ENCODE data around the gene ANO3. TPM values are rescaled to one million over a fixed set of nuclear protein-coding genes. Genes with fewer than 3 reads are reported as not detected.

The ANO3 gene
- total and polyA plus RNA-seq, 2 experiments from 2014 or later: not detected

DNA sequence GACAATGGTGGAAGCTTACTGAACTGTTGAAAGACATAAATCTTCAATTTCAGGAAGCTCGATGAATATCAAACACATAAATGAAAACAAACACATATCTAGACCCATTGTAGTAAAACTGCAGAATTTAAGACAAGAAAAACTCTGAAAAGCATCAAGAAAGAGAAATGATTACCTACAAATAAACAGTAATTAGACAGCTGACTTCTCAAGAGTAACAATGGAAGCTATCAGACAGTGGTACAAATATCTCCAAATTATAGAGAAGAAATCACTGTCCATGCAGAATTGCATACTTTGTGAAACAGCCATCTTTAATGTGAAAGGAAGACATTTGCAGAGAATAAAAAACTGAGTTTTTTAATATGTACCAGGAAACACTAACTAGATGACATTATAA lies 45.7 kb downstream of the ANO3 start:
- no peak for DNase-seq (ENCODE audit: low spot score)
- no peaks in the 10 kb centered on the region for H3K36me3 ChIP-seq (ENCODE audit: insufficient read depth)
- peaks cover 30% of the 10 kb centered on the region for H3K9me3 Mint-ChIP-seq
- no peak overlapping the region for H3K4me2 ChIP-seq
- H3K9me2 ChIP-seq (ENCODE audit: insufficient read depth): no peaks in the 10 kb centered on the region
- H3F3A ChIP-seq (replicated peaks; ENCODE audit: low read depth): no peaks in the 10 kb centered on the region
- H3K27ac ChIP-seq (ENCODE audit: low read depth): no peak overlapping the region
- no peaks in the 10 kb centered on the region for H4K20me1 ChIP-seq (replicated peaks; ENCODE audit: insufficient read depth)
- H3K4me1 Mint-ChIP-seq: no peaks in the 10 kb centered on the region
- no peak for ATAC-seq
- peaks cover 16% of the 10 kb centered on the region; the same call in 2 of the 3 replicates for H3K36me3 Mint-ChIP-seq (ENCODE audit: low read depth)
- TF ChIP-seq, protein P1, sequence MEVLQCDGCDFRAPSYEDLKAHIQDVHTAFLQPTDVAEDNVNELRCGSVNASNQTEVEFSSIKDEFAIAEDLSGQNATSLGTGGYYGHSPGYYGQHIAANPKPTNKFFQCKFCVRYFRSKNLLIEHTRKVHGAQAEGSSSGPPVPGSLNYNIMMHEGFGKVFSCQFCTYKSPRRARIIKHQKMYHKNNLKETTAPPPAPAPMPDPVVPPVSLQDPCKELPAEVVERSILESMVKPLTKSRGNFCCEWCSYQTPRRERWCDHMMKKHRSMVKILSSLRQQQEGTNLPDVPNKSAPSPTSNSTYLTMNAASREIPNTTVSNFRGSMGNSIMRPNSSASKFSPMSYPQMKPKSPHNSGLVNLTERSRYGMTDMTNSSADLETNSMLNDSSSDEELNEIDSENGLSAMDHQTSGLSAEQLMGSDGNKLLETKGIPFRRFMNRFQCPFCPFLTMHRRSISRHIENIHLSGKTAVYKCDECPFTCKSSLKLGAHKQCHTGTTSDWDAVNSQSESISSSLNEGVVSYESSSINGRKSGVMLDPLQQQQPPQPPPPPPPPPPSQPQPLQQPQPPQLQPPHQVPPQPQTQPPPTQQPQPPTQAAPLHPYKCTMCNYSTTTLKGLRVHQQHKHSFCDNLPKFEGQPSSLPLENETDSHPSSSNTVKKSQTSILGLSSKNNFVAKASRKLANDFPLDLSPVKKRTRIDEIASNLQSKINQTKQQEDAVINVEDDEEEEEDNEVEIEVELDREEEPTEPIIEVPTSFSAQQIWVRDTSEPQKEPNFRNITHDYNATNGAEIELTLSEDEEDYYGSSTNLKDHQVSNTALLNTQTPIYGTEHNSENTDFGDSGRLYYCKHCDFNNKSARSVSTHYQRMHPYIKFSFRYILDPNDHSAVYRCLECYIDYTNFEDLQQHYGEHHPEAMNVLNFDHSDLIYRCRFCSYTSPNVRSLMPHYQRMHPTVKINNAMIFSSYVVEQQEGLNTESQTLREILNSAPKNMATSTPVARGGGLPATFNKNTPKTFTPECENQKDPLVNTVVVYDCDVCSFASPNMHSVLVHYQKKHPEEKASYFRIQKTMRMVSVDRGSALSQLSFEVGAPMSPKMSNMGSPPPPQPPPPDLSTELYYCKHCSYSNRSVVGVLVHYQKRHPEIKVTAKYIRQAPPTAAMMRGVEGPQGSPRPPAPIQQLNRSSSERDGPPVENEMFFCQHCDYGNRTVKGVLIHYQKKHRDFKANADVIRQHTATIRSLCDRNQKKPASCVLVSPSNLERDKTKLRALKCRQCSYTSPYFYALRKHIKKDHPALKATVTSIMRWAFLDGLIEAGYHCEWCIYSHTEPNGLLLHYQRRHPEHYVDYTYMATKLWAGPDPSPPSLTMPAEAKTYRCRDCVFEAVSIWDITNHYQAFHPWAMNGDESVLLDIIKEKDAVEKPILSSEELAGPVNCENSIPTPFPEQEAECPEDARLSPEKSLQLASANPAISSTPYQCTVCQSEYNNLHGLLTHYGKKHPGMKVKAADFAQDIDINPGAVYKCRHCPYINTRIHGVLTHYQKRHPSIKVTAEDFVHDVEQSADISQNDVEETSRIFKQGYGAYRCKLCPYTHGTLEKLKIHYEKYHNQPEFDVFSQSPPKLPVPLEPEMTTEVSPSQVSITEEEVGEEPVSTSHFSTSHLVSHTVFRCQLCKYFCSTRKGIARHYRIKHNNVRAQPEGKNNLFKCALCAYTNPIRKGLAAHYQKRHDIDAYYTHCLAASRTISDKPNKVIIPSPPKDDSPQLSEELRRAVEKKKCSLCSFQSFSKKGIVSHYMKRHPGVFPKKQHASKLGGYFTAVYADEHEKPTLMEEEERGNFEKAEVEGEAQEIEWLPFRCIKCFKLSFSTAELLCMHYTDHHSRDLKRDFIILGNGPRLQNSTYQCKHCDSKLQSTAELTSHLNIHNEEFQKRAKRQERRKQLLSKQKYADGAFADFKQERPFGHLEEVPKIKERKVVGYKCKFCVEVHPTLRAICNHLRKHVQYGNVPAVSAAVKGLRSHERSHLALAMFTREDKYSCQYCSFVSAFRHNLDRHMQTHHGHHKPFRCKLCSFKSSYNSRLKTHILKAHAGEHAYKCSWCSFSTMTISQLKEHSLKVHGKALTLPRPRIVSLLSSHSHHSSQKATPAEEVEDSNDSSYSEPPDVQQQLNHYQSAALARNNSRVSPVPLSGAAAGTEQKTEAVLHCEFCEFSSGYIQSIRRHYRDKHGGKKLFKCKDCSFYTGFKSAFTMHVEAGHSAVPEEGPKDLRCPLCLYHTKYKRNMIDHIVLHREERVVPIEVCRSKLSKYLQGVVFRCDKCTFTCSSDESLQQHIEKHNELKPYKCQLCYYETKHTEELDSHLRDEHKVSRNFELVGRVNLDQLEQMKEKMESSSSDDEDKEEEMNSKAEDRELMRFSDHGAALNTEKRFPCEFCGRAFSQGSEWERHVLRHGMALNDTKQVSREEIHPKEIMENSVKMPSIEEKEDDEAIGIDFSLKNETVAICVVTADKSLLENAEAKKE (CRISPR knock-in tag; IDR thresholded peaks at IDR 0.05): no peak
- TF ChIP-seq, protein P2, sequence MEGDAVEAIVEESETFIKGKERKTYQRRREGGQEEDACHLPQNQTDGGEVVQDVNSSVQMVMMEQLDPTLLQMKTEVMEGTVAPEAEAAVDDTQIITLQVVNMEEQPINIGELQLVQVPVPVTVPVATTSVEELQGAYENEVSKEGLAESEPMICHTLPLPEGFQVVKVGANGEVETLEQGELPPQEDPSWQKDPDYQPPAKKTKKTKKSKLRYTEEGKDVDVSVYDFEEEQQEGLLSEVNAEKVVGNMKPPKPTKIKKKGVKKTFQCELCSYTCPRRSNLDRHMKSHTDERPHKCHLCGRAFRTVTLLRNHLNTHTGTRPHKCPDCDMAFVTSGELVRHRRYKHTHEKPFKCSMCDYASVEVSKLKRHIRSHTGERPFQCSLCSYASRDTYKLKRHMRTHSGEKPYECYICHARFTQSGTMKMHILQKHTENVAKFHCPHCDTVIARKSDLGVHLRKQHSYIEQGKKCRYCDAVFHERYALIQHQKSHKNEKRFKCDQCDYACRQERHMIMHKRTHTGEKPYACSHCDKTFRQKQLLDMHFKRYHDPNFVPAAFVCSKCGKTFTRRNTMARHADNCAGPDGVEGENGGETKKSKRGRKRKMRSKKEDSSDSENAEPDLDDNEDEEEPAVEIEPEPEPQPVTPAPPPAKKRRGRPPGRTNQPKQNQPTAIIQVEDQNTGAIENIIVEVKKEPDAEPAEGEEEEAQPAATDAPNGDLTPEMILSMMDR (conservative IDR thresholded peaks at IDR 0.05; ENCODE audit: low read depth in 2 of 2): no peak
- TF ChIP-seq REST (IDR thresholded peaks at IDR 0.05; ENCODE audit: unreplicated experiment): no peak
- TF ChIP-seq EZH2phosphoT487 (IDR thresholded peaks at IDR 0.05; ENCODE audit: unreplicated experiment): no peak
- TF ChIP-seq POLR2AphosphoS5 (IDR thresholded peaks at IDR 0.05; ENCODE audit: low read depth): no peak
- TF ChIP-seq STAT1 (IDR thresholded peaks at IDR 0.05; ENCODE audit: unreplicated experiment): no peak
- H3K4me3 ChIP-seq: no peak overlapping the region
- H3K27me3 Mint-ChIP-seq (ENCODE audit: insufficient read depth, low read depth, poor library complexity): no peaks in the 10 kb centered on the region
- no peak overlapping the region for H3K4me3 Mint-ChIP-seq
- H3K4me1 ChIP-seq (ENCODE audit: insufficient read depth): no peaks in the 10 kb centered on the region
- no peaks in the 10 kb centered on the region for H3K27me3 ChIP-seq (ENCODE audit: insufficient read depth)
- no peak overlapping the region for H3K27ac Mint-ChIP-seq
- no peaks in the 10 kb centered on the region for H3K79me2 ChIP-seq (replicated peaks; ENCODE audit: insufficient read depth)
- H2AFZ ChIP-seq: no peak overlapping the region

Measured in GM23338 (cell line).